NCI-H1417 treated with DMSO at 0.1 percent for 48 hours (cell line): ENCODE results near the gene ZNF48.
"Not testable (repeated sequence)": the region's sequence is repeated elsewhere in the genome, so short reads cannot be mapped to it uniquely, and the experiment has no call there.

Experiments used
- DNase-seq: peaks from one replicate; lab custom pipeline; 2025; lab: John Stamatoyannopoulos, UW

The ZNF48 gene

GRCh38 chr16:30378236-30379157, 16.7 kb upstream of the ZNF48 start:
- DNase-seq: peak; percentile 55

GRCh38 chr16:30379158-30379783, 15.9 kb upstream of the ZNF48 start:
- no peak for DNase-seq

- no peak for DNase-seq
Measured at GRCh38 chr16:30380072-30380802, 15.0 kb upstream of the ZNF48 start.

- no peak for DNase-seq
Measured at GRCh38 chr16:30380803-30381208, 14.4 kb upstream of the ZNF48 start.

- no peak for DNase-seq
Measured at GRCh38 chr16:30381291-30382041, 13.8 kb upstream of the ZNF48 start.

- no peak for DNase-seq
Measured at GRCh38 chr16:30382111-30382881, 12.9 kb upstream of the ZNF48 start, which contains the start of gene SEPTIN1. Gene SEPTIN1 (minus strand): TSS chr16:30382561. CDS start chr16:30382542, 19 bp downstream.

GRCh38 chr16:30383521-30383920, 11.7 kb upstream of the ZNF48 start:
- DNase-seq: no peak

GRCh38 chr16:30394592-30395154, 547 bp upstream of the ZNF48 start:
- peak; percentile 54 for DNase-seq

- no peak for DNase-seq
Measured at GRCh38 chr16:30395992-30396585, 869 bp downstream of the ZNF48 start.

- not testable (repeated sequence) for DNase-seq
Measured at GRCh38 chr16:30396627-30397026, 1.4 kb downstream of the ZNF48 start.

GRCh38 chr16:30397056-30397455, 1.8 kb downstream of the ZNF48 start:
- DNase-seq: no peak

- DNase-seq: no peak
Measured at GRCh38 chr16:30397776-30398660, 2.8 kb downstream of the ZNF48 start.

GRCh38 chr16:30398661-30399434, 3.6 kb downstream of the ZNF48 start:
- no peak for DNase-seq

- no peak for DNase-seq
Measured at GRCh38 chr16:30399435-30400186, 4.4 kb downstream of the ZNF48 start.

- no peak for DNase-seq
Measured at GRCh38 chr16:30401768-30402425, 6.7 kb downstream of the ZNF48 start.

GRCh38 chr16:30406795-30407101, 11.5 kb downstream of the ZNF48 start:
- DNase-seq: no peak

- DNase-seq: peak; percentile 28
Measured at GRCh38 chr16:30407102-30407803, 12.0 kb downstream of the ZNF48 start, which contains the start of gene ZNF771. Gene ZNF771 (plus strand): TSS chr16:30407606. CDS start chr16:30408054, 448 bp downstream.
